Panc1 (cell line): ENCODE data around the gene CCND1. TPM values are rescaled to one million over a fixed set of nuclear protein-coding genes. Genes with fewer than 3 reads are reported as not detected.

Experiments used
- ATAC-seq: fragments of 200-7000 bp; cut with Tn5 transposase; 2 replicates; pipeline ENCODE4 v1.9.1; 2020; ENCODE audit warnings: mild to moderate bottlenecking, moderate library complexity
- BruUV-seq: library from RNA; stranded (reverse); fragments of 400-500 nt; replicated peaks from 2 replicates; lab custom pipeline; 2021; lab: Mats Ljungman, UMichigan
- CTCF ChIA-PET: fragments of 300-600 bp; sonication (Branson Sonifier 250); formaldehyde crosslinking; loops from one replicate; lab custom pipeline; 2022; ENCODE audit warnings: antibody characterized with exemption; lab: Charles Lee
- POLR2A ChIA-PET: fragments of 300-600 bp; sonication (Branson Sonifier 250); formaldehyde crosslinking; loops from one replicate; lab custom pipeline; 2022; ENCODE audit warnings: antibody characterized with exemption; lab: Charles Lee
- DNase-seq: peaks from one replicate; pipeline ENCODE4 v3.0.0-alpha.2; 2010; ENCODE audit warnings: low read depth, low spot score
- H3K27ac ChIP-seq: 2 replicates; pipeline ENCODE4 v1.5.1; 2011; ENCODE audit warnings: mild to moderate bottlenecking, low read length, inconsistent platforms
- H3K27me3 ChIP-seq: fragments of 200-500 bp; sonication (Bioruptor generic); 2 replicates; pipeline ENCODE4 v1.6.0; 2014; ENCODE audit warnings: low read length, inconsistent platforms; ENCODE audit not compliant: control insufficient read depth, insufficient read depth
- H3K36me3 ChIP-seq: fragments of 200-500 bp; sonication (Bioruptor generic); 2 replicates; pipeline ENCODE4 v1.5.1; 2014; ENCODE audit warnings: inconsistent platforms, mild to moderate bottlenecking, low read length, moderate library complexity; ENCODE audit not compliant: control insufficient read depth, insufficient read depth
- H3K4me1 ChIP-seq: 2 replicates; pipeline ENCODE4 v1.5.1; 2011; ENCODE audit warnings: inconsistent platforms, mild to moderate bottlenecking, low read length, moderate library complexity; ENCODE audit not compliant: control insufficient read depth, insufficient read depth
- H3K4me3 ChIP-seq, 2 experiments: 2 replicates each; pipeline ENCODE4 v1.5.1; 2011 to 2012; ENCODE audit warnings: low read depth in 2 of 2, low read length in 2 of 2, mild to moderate bottlenecking in 2 of 2, inconsistent platforms in 1 of 2, moderate library complexity in 1 of 2
- H3K9me3 ChIP-seq: fragments of 200-500 bp; sonication (Bioruptor generic); 2 replicates; pipeline ENCODE4 v1.5.1; 2014; ENCODE audit warnings: low read depth, mild to moderate bottlenecking, inconsistent platforms, low read length, moderate library complexity; ENCODE audit not compliant: control insufficient read depth, insufficient read depth
- POLR2AphosphoS5 ChIP-seq: IDR thresholded peaks from 2 replicates; pipeline ENCODE4 v1.6.1; 2012; ENCODE audit warnings: mild to moderate bottlenecking, low read depth, low read length, moderate library complexity
- REST ChIP-seq, 2 experiments: IDR thresholded peaks; 2 replicates each; pipeline ENCODE4 v1.6.1; 2011 to 2012; ENCODE audit warnings: low read depth in 2 of 2, control low read depth in 1 of 2, low read length in 1 of 2, mild to moderate bottlenecking in 1 of 2, moderate library complexity in 1 of 2; ENCODE audit not compliant: insufficient read depth in 1 of 2
- SIN3A ChIP-seq: IDR thresholded peaks from 2 replicates; pipeline ENCODE4 v1.6.1; 2012; ENCODE audit warnings: low read depth, mild to moderate bottlenecking, low read length, moderate library complexity, borderline replicate concordance; ENCODE audit not compliant: insufficient read depth
- TCF7L2 ChIP-seq: IDR thresholded peaks from 2 replicates; pipeline ENCODE4 v1.6.1; 2011; ENCODE audit warnings: mild to moderate bottlenecking, low read depth, low read length, inconsistent platforms
- in situ Hi-C: cut with HindIII; loops from 2 replicates; pipeline ENCODE4 v1.10.0; 2016; ENCODE audit warnings: low sequenced_read_pairs, low pct_unique_long_range_greater_than_20kb
- intact Hi-C: fragments of 100-400 bp; cut with micrococcal nuclease; formaldehyde crosslinking; loops from one replicate; pipeline ENCODE4 v1.10.0; 2022; ENCODE audit not compliant: unreplicated experiment
- total RNA-seq: library from RNA; stranded (reverse); gene quantifications from one replicate; pipeline ENCODE4 v1.2.1, GENCODE V29; 2021; ENCODE audit not compliant: unreplicated experiment
- TF ChIP-seq, protein P1 (sequence below): fragments of 450-650 bp; IDR thresholded peaks from 2 replicates; pipeline ENCODE4 v1.5.1; 2017; ENCODE audit warnings: mild to moderate bottlenecking

The CCND1 gene
- total RNA-seq, 1 experiment from 2014 or later = 259 TPM

- no peaks in the 10 kb centered on the region for H3K9me3 ChIP-seq
- ATAC-seq = no peak
- H3K4me1 ChIP-seq = peaks cover 9% of the 10 kb centered on the region
- POLR2A ChIA-PET = no interaction called here
- DNase-seq = no peak
- intact Hi-C loops = no loop called here
- H3K36me3 ChIP-seq = 0 out of 2 replicates have a peak, but pooled peaks cover 4% of the 10 kb centered on the region
- BruUV-seq = no TSS peak
- in situ Hi-C loops = no loop called here
- no peak overlapping the region for H3K4me3 ChIP-seq
- no peak overlapping the region for H3K27ac ChIP-seq
- TF ChIP-seq POLR2AphosphoS5 (no peak), TCF7L2 (no peak), SIN3A (no peak), REST (IDR thresholded peaks at IDR 0.05; ENCODE audit: insufficient read depth in 1 of 2, low read depth in 2 of 2, low read length in 1 of 2) (no peak)
- TF ChIP-seq, protein P1, sequence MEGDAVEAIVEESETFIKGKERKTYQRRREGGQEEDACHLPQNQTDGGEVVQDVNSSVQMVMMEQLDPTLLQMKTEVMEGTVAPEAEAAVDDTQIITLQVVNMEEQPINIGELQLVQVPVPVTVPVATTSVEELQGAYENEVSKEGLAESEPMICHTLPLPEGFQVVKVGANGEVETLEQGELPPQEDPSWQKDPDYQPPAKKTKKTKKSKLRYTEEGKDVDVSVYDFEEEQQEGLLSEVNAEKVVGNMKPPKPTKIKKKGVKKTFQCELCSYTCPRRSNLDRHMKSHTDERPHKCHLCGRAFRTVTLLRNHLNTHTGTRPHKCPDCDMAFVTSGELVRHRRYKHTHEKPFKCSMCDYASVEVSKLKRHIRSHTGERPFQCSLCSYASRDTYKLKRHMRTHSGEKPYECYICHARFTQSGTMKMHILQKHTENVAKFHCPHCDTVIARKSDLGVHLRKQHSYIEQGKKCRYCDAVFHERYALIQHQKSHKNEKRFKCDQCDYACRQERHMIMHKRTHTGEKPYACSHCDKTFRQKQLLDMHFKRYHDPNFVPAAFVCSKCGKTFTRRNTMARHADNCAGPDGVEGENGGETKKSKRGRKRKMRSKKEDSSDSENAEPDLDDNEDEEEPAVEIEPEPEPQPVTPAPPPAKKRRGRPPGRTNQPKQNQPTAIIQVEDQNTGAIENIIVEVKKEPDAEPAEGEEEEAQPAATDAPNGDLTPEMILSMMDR = no peak
- no peaks in the 10 kb centered on the region for H3K27me3 ChIP-seq
- CTCF ChIA-PET = interaction anchor here (0.6 kb wide), 1 partner anchor 535 kb away, joined by 3 read pairs; no protein-coding TSS in a partner anchor
Measured at GRCh38 chr11:69666261-69666660, 25.3 kb downstream of the CCND1 start.

- TF ChIP-seq SIN3A (no peak), POLR2AphosphoS5 (no peak), TCF7L2 (no peak), REST (IDR thresholded peaks at IDR 0.05; ENCODE audit: insufficient read depth in 1 of 2, low read depth in 2 of 2, low read length in 1 of 2) (no peak)
- TF ChIP-seq, protein P1 = no peak
- 0 out of 2 replicates have a peak, but pooled peaks cover 4% of the 10 kb centered on the region for H3K36me3 ChIP-seq
- H3K4me3 ChIP-seq = no peak overlapping the region
- no peak for ATAC-seq
- in situ Hi-C loops = no loop called here
- H3K27ac ChIP-seq = no peak overlapping the region
- intact Hi-C loops = no loop called here
- no peaks in the 10 kb centered on the region for H3K9me3 ChIP-seq
- H3K27me3 ChIP-seq = no peaks in the 10 kb centered on the region
- BruUV-seq = no TSS peak
- POLR2A ChIA-PET = interaction anchor here (0.6 kb wide), 1 partner anchor 9 kb away, joined by 10 read pairs; no protein-coding TSS in a partner anchor
- CTCF ChIA-PET = no interaction called here
- peaks cover 9% of the 10 kb centered on the region for H3K4me1 ChIP-seq
- DNase-seq = no peak
Measured at GRCh38 chr11:69666752-69667536, 26.0 kb downstream of the CCND1 start.
